ENCODE measurements around the gene CDYL.
A peak's percentile ranks its signal among the peaks of the same experiment; 100 is the strongest.
"Not testable (repeated sequence)": the region's sequence is repeated elsewhere in the genome, so short reads cannot be mapped to it uniquely, and the experiment has no call there.

The CDYL gene

DNA sequence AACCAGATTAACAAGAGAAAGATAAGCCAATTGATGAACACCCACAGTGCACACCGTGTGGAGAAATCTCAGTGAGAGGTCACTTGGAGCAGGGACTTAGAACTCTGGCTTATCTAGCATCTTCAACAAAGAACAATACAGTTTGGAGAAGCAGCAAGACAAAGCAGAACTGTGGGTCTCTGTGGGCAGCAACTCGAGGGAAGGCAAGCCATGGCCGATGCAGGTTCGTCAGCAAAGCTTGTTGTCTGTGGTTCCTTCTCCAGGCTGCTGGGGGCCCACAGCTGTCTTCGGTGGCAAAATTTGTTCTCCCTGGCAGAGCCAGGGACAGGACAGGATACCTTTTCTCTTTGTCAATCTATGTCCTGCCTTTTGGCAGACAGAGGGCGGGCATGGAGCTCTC is 205.6 kb downstream of the CDYL start:
- Histone ChIP-seq H3K27ac (ENCODE audit: low read depth, low read length) (no peak overlapping the region), H3K9ac (ENCODE audit: low read depth, low read length) (no peak overlapping the region), H3K36me3 (ENCODE audit: control insufficient read depth, insufficient read depth, low read length) (no peaks in the 10 kb centered on the region), H3K9me3 (ENCODE audit: control insufficient read depth, insufficient read depth, low read length) (no peaks in the 10 kb centered on the region), H3K4me3 (ENCODE audit: low read depth, low read length) (no peak overlapping the region), H3K4me1 (ENCODE audit: control insufficient read depth, insufficient read depth, low read length) (no peaks in the 10 kb centered on the region), H3K27me3 (ENCODE audit: control insufficient read depth, insufficient read depth, low read length) (no peaks in the 10 kb centered on the region)

DNA sequence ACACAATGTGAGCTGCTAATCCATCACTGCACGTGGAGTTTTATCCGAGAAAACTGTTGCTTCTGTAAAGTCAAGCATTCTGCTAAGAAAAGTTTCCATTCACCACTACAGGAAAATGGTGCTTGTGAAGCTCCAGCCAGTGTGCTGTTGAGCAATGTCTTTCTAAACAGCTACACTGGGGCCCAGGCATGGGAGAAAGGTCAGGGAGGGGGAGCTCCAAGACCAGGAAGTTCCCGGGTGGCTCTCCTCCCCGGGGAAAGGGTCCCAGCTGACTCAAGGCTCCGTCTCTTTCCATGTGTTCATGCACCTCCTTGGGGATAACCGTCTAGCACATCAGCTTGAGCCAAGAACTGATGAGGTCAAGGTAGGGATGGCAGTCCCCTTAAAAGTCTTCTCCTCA is 207.1 kb downstream of the CDYL start:
- H3K27me3 ChIP-seq (ENCODE audit: control insufficient read depth, insufficient read depth, low read length): no peaks in the 10 kb centered on the region
- H3K4me1 ChIP-seq (ENCODE audit: control insufficient read depth, insufficient read depth, low read length): no peaks in the 10 kb centered on the region
- H3K4me3 ChIP-seq (ENCODE audit: low read depth, low read length): no peak overlapping the region
- no peaks in the 10 kb centered on the region for H3K9me3 ChIP-seq (ENCODE audit: control insufficient read depth, insufficient read depth, low read length)
- no peak overlapping the region for H3K9ac ChIP-seq (ENCODE audit: low read depth, low read length)
- no peak overlapping the region for H3K27ac ChIP-seq (ENCODE audit: low read depth, low read length)
- no peaks in the 10 kb centered on the region for H3K36me3 ChIP-seq (ENCODE audit: control insufficient read depth, insufficient read depth, low read length)

GRCh38 chr6:4986999-4987398 is 210.8 kb downstream of the CDYL start:
- no peak overlapping the region for H3K4me3 ChIP-seq (ENCODE audit: low read depth, low read length)
- no peak overlapping the region for H3K9ac ChIP-seq (ENCODE audit: low read depth, low read length)
- H3K9me3 ChIP-seq (ENCODE audit: control insufficient read depth, insufficient read depth, low read length): no peaks in the 10 kb centered on the region
- H3K4me1 ChIP-seq (ENCODE audit: control insufficient read depth, insufficient read depth, low read length): no peaks in the 10 kb centered on the region
- H3K36me3 ChIP-seq (ENCODE audit: control insufficient read depth, insufficient read depth, low read length): no peaks in the 10 kb centered on the region
- no peaks in the 10 kb centered on the region for H3K27me3 ChIP-seq (ENCODE audit: control insufficient read depth, insufficient read depth, low read length)
- H3K27ac ChIP-seq (ENCODE audit: low read depth, low read length): no peak overlapping the region

DNA sequence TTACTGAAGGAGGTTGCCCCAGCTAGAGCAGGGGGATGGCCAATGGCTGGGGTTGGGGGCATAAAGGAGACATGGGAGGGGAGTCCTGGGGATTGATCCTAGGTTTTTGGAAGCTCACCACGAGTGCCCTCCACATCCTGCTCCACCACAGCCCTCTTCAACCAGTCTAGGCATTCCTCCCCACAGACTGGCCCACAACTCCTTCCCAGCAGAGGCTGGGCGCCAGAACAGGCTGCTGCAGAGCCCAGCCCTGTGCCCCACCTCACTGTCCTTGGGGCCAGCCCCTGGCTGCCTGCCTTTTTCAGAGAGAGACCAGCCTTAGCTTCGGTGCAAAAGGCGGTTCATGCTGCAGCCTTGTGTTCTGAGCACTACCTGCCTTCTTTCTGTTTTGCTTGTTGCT is 211.2 kb downstream of the CDYL start:
- Histone ChIP-seq H3K9me3 (ENCODE audit: control insufficient read depth, insufficient read depth, low read length) (no peaks in the 10 kb centered on the region), H3K27me3 (ENCODE audit: control insufficient read depth, insufficient read depth, low read length) (no peaks in the 10 kb centered on the region), H3K4me3 (ENCODE audit: low read depth, low read length) (no peak overlapping the region), H3K27ac (ENCODE audit: low read depth, low read length) (no peak overlapping the region), H3K36me3 (ENCODE audit: control insufficient read depth, insufficient read depth, low read length) (no peaks in the 10 kb centered on the region), H3K4me1 (ENCODE audit: control insufficient read depth, insufficient read depth, low read length) (no peaks in the 10 kb centered on the region), H3K9ac (ENCODE audit: low read depth, low read length) (no peak overlapping the region)

DNA sequence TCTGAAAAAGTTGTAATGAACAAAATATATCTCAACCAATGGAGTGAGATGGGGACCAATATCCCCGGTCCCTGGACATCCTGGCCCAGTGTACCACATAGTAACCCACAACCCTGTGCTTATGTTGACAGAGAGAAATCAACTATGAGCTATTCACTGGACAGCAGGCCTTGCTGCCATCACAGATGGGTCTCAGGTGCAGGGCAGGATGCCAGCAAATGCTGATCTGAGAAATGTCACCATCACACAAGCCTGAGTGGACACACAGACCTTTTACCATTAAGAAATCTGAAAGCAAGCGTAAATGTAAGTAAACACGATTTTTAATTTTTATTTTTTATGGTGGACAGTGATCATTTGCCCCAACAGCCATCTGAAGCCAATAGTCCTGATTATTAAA is 218.5 kb downstream of the CDYL start:
- Histone ChIP-seq H3K27me3 (ENCODE audit: control insufficient read depth, insufficient read depth, low read length) (no peaks in the 10 kb centered on the region), H3K9ac (ENCODE audit: low read depth, low read length) (no peak overlapping the region), H3K4me3 (ENCODE audit: low read depth, low read length) (no peak overlapping the region), H3K9me3 (ENCODE audit: control insufficient read depth, insufficient read depth, low read length) (no peaks in the 10 kb centered on the region), H3K27ac (ENCODE audit: low read depth, low read length) (no peak overlapping the region), H3K4me1 (ENCODE audit: control insufficient read depth, insufficient read depth, low read length) (no peaks in the 10 kb centered on the region), H3K36me3 (ENCODE audit: control insufficient read depth, insufficient read depth, low read length) (peaks cover 17% of the 10 kb centered on the region)

DNA sequence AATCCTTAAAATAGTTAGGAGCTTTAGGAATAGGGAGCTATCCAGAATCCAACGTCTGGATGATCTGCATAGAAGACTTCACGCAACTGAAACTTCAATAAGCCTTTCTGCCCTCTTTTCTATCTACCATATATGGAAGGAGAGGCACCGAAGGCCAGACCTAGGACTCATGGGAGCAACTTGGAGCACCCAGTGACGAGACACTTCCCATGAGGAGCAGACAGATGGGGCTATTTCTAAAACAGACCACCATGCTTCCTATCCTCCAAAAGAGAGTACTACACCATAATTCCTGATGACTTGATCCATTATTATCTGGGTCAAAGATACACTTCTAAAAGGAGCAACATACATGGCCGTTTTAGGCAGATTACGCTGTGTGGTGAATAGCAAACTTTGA is 221.7 kb downstream of the CDYL start:
- no peaks in the 10 kb centered on the region for H3K4me1 ChIP-seq (ENCODE audit: control insufficient read depth, insufficient read depth, low read length)
- H3K9ac ChIP-seq (ENCODE audit: low read depth, low read length): no peak overlapping the region
- no peak overlapping the region for H3K27ac ChIP-seq (ENCODE audit: low read depth, low read length)
- no peak overlapping the region for H3K4me3 ChIP-seq (ENCODE audit: low read depth, low read length)
- H3K27me3 ChIP-seq (ENCODE audit: control insufficient read depth, insufficient read depth, low read length): no peaks in the 10 kb centered on the region
- peaks cover 28% of the 10 kb centered on the region for H3K36me3 ChIP-seq (ENCODE audit: control insufficient read depth, insufficient read depth, low read length)
- H3K9me3 ChIP-seq (ENCODE audit: control insufficient read depth, insufficient read depth, low read length): no peaks in the 10 kb centered on the region

DNA sequence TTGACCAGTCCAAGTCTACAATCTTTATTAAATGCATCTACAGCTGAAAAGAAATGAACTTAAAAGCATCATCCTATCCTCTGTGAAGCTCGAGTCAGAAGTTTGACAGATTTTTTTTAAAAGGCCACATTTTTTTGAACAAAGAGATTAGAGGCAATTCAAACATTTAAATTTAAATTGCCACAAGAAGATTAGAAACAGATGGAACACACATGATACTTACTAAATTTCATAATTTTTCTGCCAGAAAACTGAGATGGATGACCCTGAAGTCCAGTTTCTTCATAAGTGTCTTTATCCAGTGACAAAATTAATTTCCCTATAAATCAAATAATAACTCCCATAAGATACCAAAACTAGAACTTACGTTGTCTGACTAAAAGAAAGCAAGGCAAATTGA is 223.4 kb downstream of the CDYL start:
- H3K9me3 ChIP-seq (ENCODE audit: control insufficient read depth, insufficient read depth, low read length): no peaks in the 10 kb centered on the region
- no peak overlapping the region for H3K4me3 ChIP-seq (ENCODE audit: low read depth, low read length)
- peaks cover 4% of the 10 kb centered on the region; the same call in 1 of the 2 replicates for H3K4me1 ChIP-seq (ENCODE audit: control insufficient read depth, insufficient read depth, low read length)
- H3K36me3 ChIP-seq (ENCODE audit: control insufficient read depth, insufficient read depth, low read length): peaks cover 25% of the 10 kb centered on the region
- H3K27me3 ChIP-seq (ENCODE audit: control insufficient read depth, insufficient read depth, low read length): no peaks in the 10 kb centered on the region
- no peak overlapping the region for H3K9ac ChIP-seq (ENCODE audit: low read depth, low read length)
- H3K27ac ChIP-seq (ENCODE audit: low read depth, low read length): no peak overlapping the region

- H3K4me3 ChIP-seq (ENCODE audit: low read depth, low read length): peak within 1 kb of the TSS; percentile 98
- H3K27me3 ChIP-seq (ENCODE audit: control insufficient read depth, insufficient read depth, low read length): no peaks in the 10 kb centered on the region
- H3K36me3 ChIP-seq (ENCODE audit: control insufficient read depth, insufficient read depth, low read length): peaks cover 13% of the 10 kb centered on the region
- H3K4me1 ChIP-seq (ENCODE audit: control insufficient read depth, insufficient read depth, low read length): peaks cover 5% of the 10 kb centered on the region; the same call in 1 of the 2 replicates
- H3K9ac ChIP-seq (ENCODE audit: low read depth, low read length): peak within 1 kb of the TSS; percentile 82
- no peaks in the 10 kb centered on the region for H3K9me3 ChIP-seq (ENCODE audit: control insufficient read depth, insufficient read depth, low read length)
- H3K27ac ChIP-seq (ENCODE audit: low read depth, low read length): peak within 1 kb of the TSS; percentile 77
Measured at GRCh38 chr6:5003604-5004372, 227.6 kb downstream of the CDYL start, which contains the start of gene RPP40. Gene RPP40, minus strand, starts transcription at chr6:5004037. Its CDS starts 35 bp downstream, at chr6:5004002.

- Histone ChIP-seq H3K36me3 (ENCODE audit: control insufficient read depth, insufficient read depth, low read length) (peaks cover 11% of the 10 kb centered on the region), H3K9ac (ENCODE audit: low read depth, low read length) (peak overlapping the region; percentile 73; the same call in 1 of the 2 replicates), H3K4me1 (ENCODE audit: control insufficient read depth, insufficient read depth, low read length) (peaks cover 5% of the 10 kb centered on the region; the same call in 1 of the 2 replicates), H3K9me3 (ENCODE audit: control insufficient read depth, insufficient read depth, low read length) (no peaks in the 10 kb centered on the region), H3K27me3 (ENCODE audit: control insufficient read depth, insufficient read depth, low read length) (no peaks in the 10 kb centered on the region), H3K4me3 (ENCODE audit: low read depth, low read length) (peak overlapping the region; percentile 98), H3K27ac (ENCODE audit: low read depth, low read length) (peak overlapping the region; percentile 64)
Measured at GRCh38 chr6:5004373-5005037, 228.3 kb downstream of the CDYL start.

DNA sequence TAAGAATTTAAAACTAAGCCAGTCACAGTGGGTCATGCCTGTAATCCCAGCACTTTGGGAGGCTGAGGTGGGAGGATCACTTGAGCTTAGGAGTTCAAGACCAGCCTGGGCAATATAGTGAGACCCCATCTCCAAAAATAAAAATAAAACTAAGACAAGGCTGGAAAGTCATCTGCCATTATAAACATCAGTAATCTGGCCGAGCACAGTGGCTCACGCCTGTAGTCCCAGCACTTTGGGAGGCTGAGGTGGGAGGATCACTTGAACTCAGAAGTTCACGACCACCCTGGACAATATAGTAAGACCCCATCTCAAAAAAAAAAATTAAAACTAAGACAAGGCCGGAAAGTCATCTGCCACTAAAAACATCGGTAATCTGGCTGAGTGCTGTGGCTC is 228.8 kb downstream of the CDYL start:
- not testable (repeated sequence) for H3K27ac ChIP-seq (ENCODE audit: low read depth, low read length); H3K4me3 ChIP-seq (ENCODE audit: low read depth, low read length); H3K27me3 ChIP-seq (ENCODE audit: control insufficient read depth, insufficient read depth, low read length); H3K4me1 ChIP-seq (ENCODE audit: control insufficient read depth, insufficient read depth, low read length); H3K9me3 ChIP-seq (ENCODE audit: control insufficient read depth, insufficient read depth, low read length); H3K9ac ChIP-seq (ENCODE audit: low read depth, low read length)
- peaks cover 11% of the 10 kb centered on the region for H3K36me3 ChIP-seq (ENCODE audit: control insufficient read depth, insufficient read depth, low read length)
